HEK293 (cell line): Measurements from ENCODE around the gene CPA5.

ENCODE experiments used
- CTCF ChIA-PET: fragments of 350-600 bp; formaldehyde crosslinking; extraction: SDS; loops from one replicate; lab custom pipeline; 2021; ENCODE audit warnings: antibody characterized with exemption; lab: Yijun Ruan, JAX
- POLR2A ChIA-PET: fragments of 300-600 bp; formaldehyde crosslinking; extraction: SDS; loops from one replicate; lab custom pipeline; 2020; ENCODE audit warnings: antibody characterized with exemption, inconsistent platforms; lab: Yijun Ruan, JAX
- H3K27ac ChIP-seq: fragments of 200-500 bp; sonication (Bioruptor generic); 2 replicates; pipeline ENCODE4 v1.5.1; 2014; ENCODE audit warnings: low read depth, low read length, control low read depth, inconsistent platforms; ENCODE audit errors: extremely low read depth
- H3K36me3 ChIP-seq, 2 experiments: fragments of 200-500 bp in 1 of 2; sonication (Bioruptor generic) in 1 of 2; 1 replicate in 1 of 2; 2 replicates in 1 of 2; pipeline ENCODE4 v1.5.1; 2014 to 2017; ENCODE audit warnings: inconsistent platforms in 2 of 2, low read length in 2 of 2; ENCODE audit not compliant: control insufficient read depth in 2 of 2, insufficient read depth in 1 of 2
- H3K4me1 ChIP-seq: fragments of 200-500 bp; sonication (Bioruptor generic); 2 replicates; pipeline ENCODE4 v1.5.1; 2014; ENCODE audit warnings: mild to moderate bottlenecking, low read length, inconsistent platforms; ENCODE audit not compliant: control insufficient read depth, insufficient read depth
- H3K4me3 ChIP-seq: 2 replicates; pipeline ENCODE4 v1.5.1; 2011; ENCODE audit warnings: low read depth, mild to moderate bottlenecking, control low read depth, low read length, moderate library complexity
- H3K9me3 ChIP-seq: fragments of 200-500 bp; sonication (Bioruptor generic); 2 replicates; pipeline ENCODE4 v1.5.1; 2014; ENCODE audit warnings: low read depth, low read length, inconsistent platforms; ENCODE audit not compliant: control insufficient read depth, insufficient read depth
- HOXC10 ChIP-seq: sonication (generic); formaldehyde crosslinking; IDR thresholded peaks from 2 replicates; pipeline ENCODE4 v1.8.1; 2023; ENCODE audit warnings: mild to moderate bottlenecking, missing genetic modification reagents
- HOXD13 ChIP-seq: sonication (generic); formaldehyde crosslinking; IDR thresholded peaks from 2 replicates; pipeline ENCODE4 v1.8.0; 2022; ENCODE audit warnings: missing genetic modification reagents, borderline replicate concordance
- KLF16 ChIP-seq: fragments of 450-650 bp; formaldehyde crosslinking; IDR thresholded peaks from 2 replicates; pipeline ENCODE4 v1.5.1; 2017; ENCODE audit warnings: missing biosample characterization, missing genetic modification characterization
- KLF7 ChIP-seq: fragments of 450-650 bp; formaldehyde crosslinking; IDR thresholded peaks from 2 replicates; pipeline ENCODE4 v1.5.1; 2016; ENCODE audit warnings: missing biosample characterization, missing genetic modification characterization, borderline replicate concordance
- SETDB1 ChIP-seq: IDR thresholded peaks from one replicate; pipeline ENCODE4 v1.6.1; 2017; ENCODE audit warnings: mild to moderate bottlenecking, low read length, moderate library complexity, mixed read lengths; ENCODE audit not compliant: insufficient read length
- ZNF175 ChIP-seq: fragments of 450-650 bp; formaldehyde crosslinking; IDR thresholded peaks from 2 replicates; pipeline ENCODE4 v1.5.1; 2016; ENCODE audit warnings: missing biosample characterization, missing genetic modification characterization
- ZNF184 ChIP-seq: fragments of 450-650 bp; IDR thresholded peaks from 2 replicates; pipeline ENCODE4 v1.5.1; 2018; ENCODE audit warnings: missing biosample characterization, mild to moderate bottlenecking, missing genetic modification characterization
- ZNF214 ChIP-seq: fragments of 450-650 bp; formaldehyde crosslinking; IDR thresholded peaks from 2 replicates; pipeline ENCODE4 v1.5.1; 2017; ENCODE audit warnings: missing biosample characterization, mild to moderate bottlenecking, missing genetic modification characterization, borderline replicate concordance
- ZNF248 ChIP-seq: fragments of 450-650 bp; formaldehyde crosslinking; IDR thresholded peaks from 2 replicates; pipeline ENCODE4 v1.5.1; 2017; ENCODE audit warnings: missing biosample characterization, missing genetic modification characterization
- ZNF548 ChIP-seq: fragments of 450-650 bp; formaldehyde crosslinking; IDR thresholded peaks from 2 replicates; pipeline ENCODE4 v1.5.1; 2016; ENCODE audit warnings: missing biosample characterization, missing genetic modification characterization
- ZSCAN23 ChIP-seq: fragments of 450-650 bp; formaldehyde crosslinking; IDR thresholded peaks from 2 replicates; pipeline ENCODE4 v1.5.1; 2016; ENCODE audit warnings: missing biosample characterization, missing genetic modification characterization
- TF ChIP-seq, protein P1 (sequence below): fragments of 450-650 bp; formaldehyde crosslinking; IDR thresholded peaks from 2 replicates; pipeline ENCODE4 v1.5.1; 2017; ENCODE audit warnings: missing biosample characterization, missing genetic modification characterization
- TF ChIP-seq, protein P2 (sequence below): fragments of 450-650 bp; formaldehyde crosslinking; conservative IDR thresholded peaks from 2 replicates; pipeline ENCODE4 v1.5.1; 2016; ENCODE audit warnings: low read depth, missing biosample characterization, missing genetic modification characterization
- TF ChIP-seq, protein P3 (sequence below): fragments of 450-650 bp; formaldehyde crosslinking; IDR thresholded peaks from 2 replicates; pipeline ENCODE4 v1.5.1; 2016; ENCODE audit warnings: missing biosample characterization, missing genetic modification characterization

The CPA5 gene

DNA sequence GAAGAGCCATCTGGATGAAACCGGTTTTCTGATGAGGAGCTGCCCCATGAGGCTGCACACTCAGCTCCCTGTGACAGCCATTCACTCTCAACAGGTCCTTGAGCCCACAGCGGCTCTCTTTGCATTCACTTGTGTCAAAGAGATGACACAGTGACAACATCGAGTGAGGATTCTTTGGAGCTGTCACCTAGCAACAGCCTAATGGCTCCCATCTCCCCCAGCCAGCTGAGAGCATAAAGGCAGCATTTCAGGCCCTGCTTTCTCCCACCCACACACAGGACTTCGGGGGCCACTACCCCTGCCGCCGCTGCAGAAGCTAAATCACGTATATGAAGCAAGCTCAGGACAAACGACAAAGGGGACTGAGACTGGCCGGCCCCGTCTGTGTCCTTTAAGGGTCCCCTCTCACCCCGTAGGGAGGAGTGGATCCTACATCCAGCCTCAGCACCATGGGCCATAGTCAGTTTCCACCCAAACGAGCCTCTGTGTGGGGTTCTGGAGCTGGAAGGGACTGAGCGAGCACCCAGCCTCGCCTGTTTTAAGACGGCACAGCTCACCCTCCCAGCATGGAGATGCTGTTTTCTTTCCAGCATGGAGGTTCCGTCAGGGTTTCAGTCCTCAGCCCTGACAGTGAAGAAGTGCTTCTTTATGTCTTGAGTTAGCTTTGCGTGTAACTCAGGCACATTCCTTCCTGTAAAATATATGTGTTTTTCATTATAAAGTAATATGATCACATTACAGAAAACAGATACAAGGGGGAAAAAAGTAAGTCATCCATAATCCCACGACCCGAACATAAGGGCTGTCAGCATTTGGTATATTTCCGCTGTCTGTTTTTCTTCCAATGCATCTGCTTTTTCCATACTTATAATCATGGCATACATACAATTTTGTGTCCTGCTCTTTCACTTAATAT lies 46.7 kb upstream of the CPA5 start:
- no peaks in the 10 kb centered on the region for H3K4me1 ChIP-seq
- H3K4me3 ChIP-seq: no peak overlapping the region
- no peaks in the 10 kb centered on the region for H3K9me3 ChIP-seq
- H3K27ac ChIP-seq: no peak overlapping the region
- TF ChIP-seq HOXD13 (CRISPR knock-in tag) (no peak), ZSCAN23 (tag by site-specific recombination) (no peak), KLF16 (tag by site-specific recombination) (no peak)
- ChIA-PET CTCF (interaction anchor here (1.0 kb wide), 1 partner anchor 227 kb away, joined by 3 read pairs; no protein-coding TSS in a partner anchor), POLR2A (no interaction called here)
- H3K36me3 ChIP-seq: no peaks in the 10 kb centered on the region

DNA sequence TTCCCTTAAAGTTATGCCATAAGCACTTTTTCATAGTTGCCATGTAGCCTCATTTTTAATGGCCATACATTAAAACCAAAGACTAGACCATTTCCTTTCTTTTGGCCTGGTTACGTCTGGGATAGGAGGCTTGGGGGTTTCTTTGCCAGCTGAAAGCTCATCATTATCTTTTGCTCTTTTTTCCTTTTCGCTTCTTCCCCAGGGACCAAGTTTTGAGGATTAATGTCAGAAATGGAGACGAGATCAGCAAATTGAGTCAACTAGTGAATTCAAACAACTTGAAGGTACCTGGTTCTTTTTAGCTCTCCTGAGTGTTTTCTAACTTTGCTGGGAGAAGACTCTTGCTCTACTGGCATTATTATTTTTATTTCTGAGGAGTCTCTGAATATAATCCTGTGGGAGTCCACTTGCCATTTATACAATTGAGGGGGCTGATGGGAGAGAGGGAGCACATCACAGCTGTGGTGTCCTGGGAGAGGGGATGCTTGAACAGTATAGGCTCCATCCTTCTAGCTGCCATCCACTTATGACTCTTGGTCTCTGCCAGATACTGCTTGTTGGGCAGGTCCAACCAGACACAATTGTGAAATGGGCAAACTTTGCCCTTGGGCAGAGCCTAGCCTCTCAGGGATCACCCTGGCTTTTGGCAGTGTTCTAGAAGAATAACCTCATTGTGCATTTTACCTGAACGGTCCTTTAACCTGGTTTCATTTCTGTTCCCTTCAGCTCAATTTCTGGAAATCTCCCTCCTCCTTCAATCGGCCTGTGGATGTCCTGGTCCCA lies 45.9 kb upstream of the CPA5 start:
- H3K4me3 ChIP-seq: no peak overlapping the region
- H3K36me3 ChIP-seq: no peaks in the 10 kb centered on the region
- POLR2A ChIA-PET: no interaction called here
- no peaks in the 10 kb centered on the region for H3K4me1 ChIP-seq
- no peak overlapping the region for H3K27ac ChIP-seq
- CTCF ChIA-PET: interaction anchor here (1.0 kb wide), 1 partner anchor 227 kb away, joined by 3 read pairs; no protein-coding TSS in a partner anchor
- TF ChIP-seq, protein P1, sequence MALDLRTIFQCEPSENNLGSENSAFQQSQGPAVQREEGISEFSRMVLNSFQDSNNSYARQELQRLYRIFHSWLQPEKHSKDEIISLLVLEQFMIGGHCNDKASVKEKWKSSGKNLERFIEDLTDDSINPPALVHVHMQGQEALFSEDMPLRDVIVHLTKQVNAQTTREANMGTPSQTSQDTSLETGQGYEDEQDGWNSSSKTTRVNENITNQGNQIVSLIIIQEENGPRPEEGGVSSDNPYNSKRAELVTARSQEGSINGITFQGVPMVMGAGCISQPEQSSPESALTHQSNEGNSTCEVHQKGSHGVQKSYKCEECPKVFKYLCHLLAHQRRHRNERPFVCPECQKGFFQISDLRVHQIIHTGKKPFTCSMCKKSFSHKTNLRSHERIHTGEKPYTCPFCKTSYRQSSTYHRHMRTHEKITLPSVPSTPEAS: no peak
- TF ChIP-seq, protein P2, sequence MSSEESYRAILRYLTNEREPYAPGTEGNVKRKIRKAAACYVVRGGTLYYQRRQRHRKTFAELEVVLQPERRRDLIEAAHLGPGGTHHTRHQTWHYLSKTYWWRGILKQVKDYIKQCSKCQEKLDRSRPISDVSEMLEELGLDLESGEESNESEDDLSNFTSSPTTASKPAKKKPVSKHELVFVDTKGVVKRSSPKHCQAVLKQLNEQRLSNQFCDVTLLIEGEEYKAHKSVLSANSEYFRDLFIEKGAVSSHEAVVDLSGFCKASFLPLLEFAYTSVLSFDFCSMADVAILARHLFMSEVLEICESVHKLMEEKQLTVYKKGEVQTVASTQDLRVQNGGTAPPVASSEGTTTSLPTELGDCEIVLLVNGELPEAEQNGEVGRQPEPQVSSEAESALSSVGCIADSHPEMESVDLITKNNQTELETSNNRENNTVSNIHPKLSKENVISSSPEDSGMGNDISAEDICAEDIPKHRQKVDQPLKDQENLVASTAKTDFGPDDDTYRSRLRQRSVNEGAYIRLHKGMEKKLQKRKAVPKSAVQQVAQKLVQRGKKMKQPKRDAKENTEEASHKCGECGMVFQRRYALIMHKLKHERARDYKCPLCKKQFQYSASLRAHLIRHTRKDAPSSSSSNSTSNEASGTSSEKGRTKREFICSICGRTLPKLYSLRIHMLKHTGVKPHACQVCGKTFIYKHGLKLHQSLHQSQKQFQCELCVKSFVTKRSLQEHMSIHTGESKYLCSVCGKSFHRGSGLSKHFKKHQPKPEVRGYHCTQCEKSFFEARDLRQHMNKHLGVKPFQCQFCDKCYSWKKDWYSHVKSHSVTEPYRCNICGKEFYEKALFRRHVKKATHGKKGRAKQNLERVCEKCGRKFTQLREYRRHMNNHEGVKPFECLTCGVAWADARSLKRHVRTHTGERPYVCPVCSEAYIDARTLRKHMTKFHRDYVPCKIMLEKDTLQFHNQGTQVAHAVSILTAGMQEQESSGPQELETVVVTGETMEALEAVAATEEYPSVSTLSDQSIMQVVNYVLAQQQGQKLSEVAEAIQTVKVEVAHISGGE (tag by site-specific recombination): no peak
- TF ChIP-seq ZNF548 (tag by site-specific recombination) (no peak), HOXC10 (CRISPR knock-in tag) (no peak), KLF7 (no peak), ZNF248 (tag by site-specific recombination) (no peak), ZNF214 (tag by site-specific recombination) (no peak), SETDB1 (no peak), ZNF175 (tag by site-specific recombination) (no peak), ZNF184 (tag by site-specific recombination) (no peak)
- TF ChIP-seq, protein P3, sequence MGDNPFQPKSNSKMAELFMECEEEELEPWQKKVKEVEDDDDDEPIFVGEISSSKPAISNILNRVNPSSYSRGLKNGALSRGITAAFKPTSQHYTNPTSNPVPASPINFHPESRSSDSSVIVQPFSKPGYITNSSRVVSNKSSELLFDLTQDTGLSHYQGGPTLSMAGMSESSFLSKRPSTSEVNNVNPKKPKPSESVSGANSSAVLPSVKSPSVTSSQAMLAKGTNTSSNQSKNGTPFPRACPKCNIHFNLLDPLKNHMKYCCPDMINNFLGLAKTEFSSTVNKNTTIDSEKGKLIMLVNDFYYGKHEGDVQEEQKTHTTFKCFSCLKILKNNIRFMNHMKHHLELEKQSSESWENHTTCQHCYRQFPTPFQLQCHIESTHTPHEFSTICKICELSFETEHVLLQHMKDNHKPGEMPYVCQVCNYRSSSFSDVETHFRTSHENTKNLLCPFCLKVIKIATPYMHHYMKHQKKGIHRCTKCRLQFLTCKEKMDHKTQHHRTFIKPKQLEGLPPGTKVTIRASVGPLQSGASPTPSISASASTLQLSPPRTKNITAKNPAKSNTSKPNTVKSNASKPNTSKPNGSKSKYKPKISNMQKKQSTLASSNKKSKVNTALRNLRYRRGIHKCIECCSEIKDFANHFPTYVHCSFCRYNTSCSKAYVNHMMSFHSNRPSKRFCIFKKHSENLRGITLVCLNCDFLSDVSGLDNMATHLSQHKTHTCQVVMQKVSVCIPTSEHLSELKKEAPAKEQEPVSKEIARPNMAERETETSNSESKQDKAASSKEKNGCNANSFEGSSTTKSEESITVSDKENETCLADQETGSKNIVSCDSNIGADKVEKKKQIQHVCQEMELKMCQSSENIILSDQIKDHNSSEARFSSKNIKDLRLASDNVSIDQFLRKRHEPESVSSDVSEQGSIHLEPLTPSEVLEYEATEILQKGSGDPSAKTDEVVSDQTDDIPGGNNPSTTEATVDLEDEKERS (tag by site-specific recombination): no peak
- no peaks in the 10 kb centered on the region for H3K9me3 ChIP-seq
